ENCODE results near the gene AMY2B. TPM values are rescaled to one million over a fixed set of nuclear protein-coding genes. Genes with fewer than 3 reads are reported as not detected.
"Not testable (repeated sequence)": the region's sequence is repeated elsewhere in the genome, so short reads cannot be mapped to it uniquely, and the experiment has no call there.

The AMY2B gene
- total and polyA plus RNA-seq, 2 donors (not counting 1 experiment from before 2014, with no cell fraction given), result 32.6 to 43.8 TPM

- Histone ChIP-seq H2AFZ (ENCODE audit: insufficient read depth, low read depth, low read length, poor library complexity, severe bottlenecking) (no peak overlapping the region), H4K20me1 (ENCODE audit: control insufficient read depth, insufficient read depth, low read length, poor library complexity, severe bottlenecking) (no peaks in the 10 kb centered on the region), H3K36me3 (replicated peaks in 1 of 2; ENCODE audit: control extremely low read depth in 1 of 2, control insufficient read depth in 1 of 2, extremely low read depth in 1 of 2, insufficient read depth in 2 of 2, low read length in 1 of 2) (peaks cover 0 to 1% of the 10 kb centered on the region in 2 experiments), H3K9ac (ENCODE audit: low read length) (no peak overlapping the region), H3K4me2 (replicated peaks; ENCODE audit: low read depth, low read length, poor library complexity, severe bottlenecking) (no peak overlapping the region), H3K27ac (ENCODE audit: low read length in 2 of 2) (no peak overlapping the region), H3K79me2 (ENCODE audit: control insufficient read depth, insufficient read depth, low read length) (no peaks in the 10 kb centered on the region), H3K27me3 (replicated peaks in 1 of 4; ENCODE audit: control extremely low read depth in 1 of 4, control insufficient read depth in 3 of 4, insufficient read depth in 4 of 4, low read length in 3 of 4) (no peaks in the 10 kb centered on the region), H3K4me3 (ENCODE audit: control extremely low read depth in 1 of 5, extremely low read depth in 1 of 5, insufficient read depth in 1 of 5, low read depth in 2 of 5, low read length in 4 of 5) (no peak overlapping the region), H3K9me3 (ENCODE audit: control extremely low read depth in 1 of 3, control insufficient read depth in 2 of 3, insufficient read depth in 1 of 3, low read length in 2 of 3) (peaks cover 0 to 8% (median 7%) of the 10 kb centered on the region in 3 donors), H3K4me1 (ENCODE audit: control insufficient read depth in 2 of 2, insufficient read depth in 2 of 2, low read length in 2 of 2) (no peaks in the 10 kb centered on the region)
- Mint-ChIP-seq H3K4me3 (no peak overlapping the region), H3K4me1 (no peaks in the 10 kb centered on the region), H3K9me3 (ENCODE audit: insufficient read depth) (peaks cover 6% of the 10 kb centered on the region), H3K27me3 (no peaks in the 10 kb centered on the region), H3K27ac (no peak overlapping the region)
- ChIA-PET CTCF (interaction anchor here (0.7 kb wide), 1 partner anchor 136 kb away, joined by 3 read pairs; no protein-coding TSS in a partner anchor), POLR2A (no interaction called here)
- ATAC-seq (ENCODE audit: low read depth) (no peak), DNase-seq (no peak)
- intact Hi-C loops (cut with micrococcal nuclease), result no loop called here
- no peak for TF ChIP-seq EZH2 (IDR thresholded peaks at IDR 0.05; ENCODE audit: borderline replicate concordance, insufficient read depth, low read depth, low read length, poor library complexity, severe bottlenecking)
- no CpG with 5 or more reads among the region's 2 CpGs for WGBS (ENCODE audit: insufficient coverage)
These were observed 13.1 kb downstream of the AMY2B start for GRCh38 chr1:103584537-103584936.

GRCh38 chr1:103602740-103603139 is 31.4 kb downstream of the AMY2B start:
- H3K9me3 Mint-ChIP-seq (ENCODE audit: insufficient read depth); H3K4me1 ChIP-seq (ENCODE audit: control insufficient read depth in 2 of 2, insufficient read depth in 2 of 2, low read length in 2 of 2); H3K4me2 ChIP-seq (replicated peaks; ENCODE audit: low read depth, low read length, poor library complexity, severe bottlenecking); H4K20me1 ChIP-seq (ENCODE audit: control insufficient read depth, insufficient read depth, low read length, poor library complexity, severe bottlenecking); H3K36me3 ChIP-seq (replicated peaks in 1 of 2; ENCODE audit: control extremely low read depth in 1 of 2, control insufficient read depth in 1 of 2, extremely low read depth in 1 of 2, insufficient read depth in 2 of 2, low read length in 1 of 2); H3K27ac ChIP-seq (ENCODE audit: low read length in 2 of 2); H3K27me3 ChIP-seq (replicated peaks in 1 of 4; ENCODE audit: control extremely low read depth in 1 of 4, control insufficient read depth in 3 of 4, insufficient read depth in 4 of 4, low read length in 3 of 4); H3K9me3 ChIP-seq (ENCODE audit: control extremely low read depth in 1 of 3, control insufficient read depth in 2 of 3, insufficient read depth in 1 of 3, low read length in 2 of 3); intact Hi-C loops (cut with micrococcal nuclease); H3K79me2 ChIP-seq (ENCODE audit: control insufficient read depth, insufficient read depth, low read length); POLR2A ChIA-PET; CTCF ChIA-PET; H3K4me3 ChIP-seq (ENCODE audit: control extremely low read depth in 1 of 5, extremely low read depth in 1 of 5, insufficient read depth in 1 of 5, low read depth in 2 of 5, low read length in 4 of 5); H3K9ac ChIP-seq (ENCODE audit: low read length); ATAC-seq (ENCODE audit: low read depth); H3K4me1 Mint-ChIP-seq; H3K27me3 Mint-ChIP-seq; H3K27ac Mint-ChIP-seq; DNase-seq; H2AFZ ChIP-seq (ENCODE audit: insufficient read depth, low read depth, low read length, poor library complexity, severe bottlenecking); H3K4me3 Mint-ChIP-seq: not testable (repeated sequence)
- no CpG with 5 or more reads among the region's 3 CpGs for WGBS (ENCODE audit: insufficient coverage)
